ENCODE results near the gene ITGB4.

ITGB4 gene

DNA sequence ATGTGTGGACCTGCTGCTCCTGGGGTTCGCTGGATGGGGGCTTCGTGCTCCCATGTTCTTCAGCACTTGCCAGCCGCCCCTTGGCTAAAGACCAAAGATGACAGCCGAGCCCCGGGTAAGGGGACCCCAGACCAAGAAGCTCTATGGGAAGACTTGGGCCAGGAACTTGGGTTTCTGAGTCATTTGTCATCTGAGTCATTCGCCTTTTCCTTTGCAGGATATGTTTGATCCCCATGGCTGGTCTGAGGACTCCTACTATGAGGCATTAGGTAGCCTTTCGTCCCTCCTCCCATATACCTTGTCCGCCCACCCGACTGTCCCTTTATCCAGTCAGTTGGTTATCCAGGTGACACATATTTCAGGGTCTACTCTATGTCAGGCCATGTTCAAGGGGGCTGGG, 17.7 kb upstream of the ITGB4 start:
- no peak for DNase-seq (ENCODE audit: low read depth, low spot score)
- TF ChIP-seq, protein P1, sequence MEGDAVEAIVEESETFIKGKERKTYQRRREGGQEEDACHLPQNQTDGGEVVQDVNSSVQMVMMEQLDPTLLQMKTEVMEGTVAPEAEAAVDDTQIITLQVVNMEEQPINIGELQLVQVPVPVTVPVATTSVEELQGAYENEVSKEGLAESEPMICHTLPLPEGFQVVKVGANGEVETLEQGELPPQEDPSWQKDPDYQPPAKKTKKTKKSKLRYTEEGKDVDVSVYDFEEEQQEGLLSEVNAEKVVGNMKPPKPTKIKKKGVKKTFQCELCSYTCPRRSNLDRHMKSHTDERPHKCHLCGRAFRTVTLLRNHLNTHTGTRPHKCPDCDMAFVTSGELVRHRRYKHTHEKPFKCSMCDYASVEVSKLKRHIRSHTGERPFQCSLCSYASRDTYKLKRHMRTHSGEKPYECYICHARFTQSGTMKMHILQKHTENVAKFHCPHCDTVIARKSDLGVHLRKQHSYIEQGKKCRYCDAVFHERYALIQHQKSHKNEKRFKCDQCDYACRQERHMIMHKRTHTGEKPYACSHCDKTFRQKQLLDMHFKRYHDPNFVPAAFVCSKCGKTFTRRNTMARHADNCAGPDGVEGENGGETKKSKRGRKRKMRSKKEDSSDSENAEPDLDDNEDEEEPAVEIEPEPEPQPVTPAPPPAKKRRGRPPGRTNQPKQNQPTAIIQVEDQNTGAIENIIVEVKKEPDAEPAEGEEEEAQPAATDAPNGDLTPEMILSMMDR (IDR thresholded peaks at IDR 0.05; ENCODE audit: low read depth, low read length), result no peak
- H3K4me3 ChIP-seq (ENCODE audit: low read depth, low read length), result no peak overlapping the region
- in situ Hi-C loops (cut with HindIII; ENCODE audit: low sequenced_read_pairs), result no loop called here

DNA sequence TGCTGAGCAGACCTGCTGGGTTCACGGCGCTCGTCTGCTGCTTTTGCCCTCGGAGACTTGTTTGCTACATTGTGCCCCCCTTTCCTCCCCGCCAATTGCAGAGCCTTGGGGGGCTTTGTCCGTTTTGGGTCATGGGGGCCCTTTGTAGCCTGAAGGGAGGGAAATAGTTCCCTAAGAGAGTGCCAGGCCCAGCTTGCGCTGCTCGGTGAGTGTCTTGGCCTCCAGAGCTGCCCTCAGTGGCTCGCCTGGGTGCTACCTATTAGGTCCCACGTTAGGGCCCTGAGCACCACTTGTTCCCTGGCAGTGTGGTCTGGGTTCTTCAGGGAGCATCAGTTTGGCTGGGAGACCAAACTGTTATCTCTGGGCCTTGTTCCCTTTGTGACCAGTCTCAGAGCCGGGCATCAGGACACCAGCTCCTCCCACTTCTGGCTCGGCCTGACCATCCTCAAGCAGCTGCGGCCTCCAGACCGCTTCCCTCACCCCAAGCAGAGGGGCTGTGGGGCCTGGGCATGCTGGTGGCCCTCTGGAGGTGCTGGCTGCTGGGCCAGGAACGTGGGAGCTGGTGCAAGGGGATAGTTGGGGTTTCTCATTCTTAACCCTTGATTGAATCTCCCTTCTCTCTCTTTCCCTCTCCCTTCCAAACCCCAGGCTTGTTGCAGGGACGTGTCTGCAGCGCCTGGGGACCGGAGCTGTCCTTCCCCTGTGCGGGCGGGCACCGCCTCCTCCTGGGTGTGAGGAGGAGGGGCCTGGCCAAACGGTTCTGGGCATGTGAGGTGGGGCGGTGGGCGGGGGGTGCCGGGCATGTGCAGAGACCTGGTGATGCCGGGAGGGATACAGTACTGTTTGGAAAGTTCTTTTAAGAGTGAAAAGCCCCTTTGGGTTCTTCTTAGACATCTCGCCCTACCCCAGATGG, 16.0 kb upstream of the ITGB4 start:
- no peak overlapping the region for H3K4me3 ChIP-seq (ENCODE audit: low read depth, low read length)
- TF ChIP-seq, protein P1 (IDR thresholded peaks at IDR 0.05; ENCODE audit: low read depth, low read length), result no peak
- no peak for DNase-seq (ENCODE audit: low read depth, low spot score)
- in situ Hi-C loops (cut with HindIII; ENCODE audit: low sequenced_read_pairs), result no loop called here

DNA sequence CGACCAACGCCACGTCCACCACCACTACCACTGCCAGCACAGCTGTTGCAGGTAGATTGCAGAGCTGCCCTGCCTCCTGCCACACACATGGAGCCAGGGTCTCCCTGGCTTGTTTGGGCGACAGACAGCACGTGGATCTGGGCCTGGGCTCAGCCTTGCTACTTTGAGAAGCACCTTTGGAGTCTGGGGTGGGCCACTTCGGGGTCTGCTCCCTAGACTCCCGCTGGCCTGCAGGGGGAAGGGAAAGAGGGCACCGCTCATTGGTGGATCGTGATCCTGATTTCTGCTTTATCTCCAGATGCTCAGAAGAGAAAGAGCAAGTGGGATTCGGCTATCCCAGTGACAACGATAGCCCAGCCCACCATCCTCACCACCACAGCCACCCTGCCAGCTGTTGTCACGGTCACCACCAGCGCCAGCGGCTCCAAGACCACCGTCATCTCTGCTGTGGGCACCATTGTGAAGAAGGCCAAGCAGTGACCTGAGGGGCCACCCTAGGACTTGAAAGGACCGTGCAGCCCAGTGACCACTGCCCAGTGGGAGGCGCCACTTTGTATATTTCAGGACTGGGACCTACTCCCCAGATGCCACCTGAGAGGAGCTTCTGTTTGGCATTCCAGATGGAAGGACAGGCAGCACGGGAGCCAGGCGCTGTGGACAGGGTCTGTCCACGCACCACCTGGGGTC, 15.1 kb upstream of the ITGB4 start:
- in situ Hi-C loops (cut with HindIII; ENCODE audit: low sequenced_read_pairs), result no loop called here
- no peak overlapping the region for H3K4me3 ChIP-seq (ENCODE audit: low read depth, low read length)
- TF ChIP-seq, protein P1 (IDR thresholded peaks at IDR 0.05; ENCODE audit: low read depth, low read length), result no peak
- DNase-seq (ENCODE audit: low read depth, low spot score), result no peak

GRCh38 chr17:75707079-75707571, 14.1 kb upstream of the ITGB4 start:
- TF ChIP-seq, protein P1 (IDR thresholded peaks at IDR 0.05; ENCODE audit: low read depth, low read length), result no peak
- peak; percentile 71 for DNase-seq (ENCODE audit: low read depth, low spot score)
- in situ Hi-C loops (cut with HindIII; ENCODE audit: low sequenced_read_pairs), result no loop called here
- no peak overlapping the region for H3K4me3 ChIP-seq (ENCODE audit: low read depth, low read length)

GRCh38 chr17:75712446-75712845, 8.8 kb upstream of the ITGB4 start:
- no peak overlapping the region for H3K4me3 ChIP-seq (ENCODE audit: low read depth, low read length)
- TF ChIP-seq, protein P1 (IDR thresholded peaks at IDR 0.05; ENCODE audit: low read depth, low read length), result no peak
- no peak for DNase-seq (ENCODE audit: low read depth, low spot score)
- in situ Hi-C loops (cut with HindIII; ENCODE audit: low sequenced_read_pairs), result no loop called here

GRCh38 chr17:75719732-75720131, 1.5 kb upstream of the ITGB4 start:
- TF ChIP-seq, protein P1 (IDR thresholded peaks at IDR 0.05; ENCODE audit: low read depth, low read length), result no peak
- no peak overlapping the region for H3K4me3 ChIP-seq (ENCODE audit: low read depth, low read length)
- in situ Hi-C loops (cut with HindIII; ENCODE audit: low sequenced_read_pairs), result no loop called here
- DNase-seq (ENCODE audit: low read depth, low spot score), result no peak
